HG03378 (cell line): ENCODE results near the gene COL16A1.
A peak's percentile ranks its signal among the peaks of the same experiment; 100 is the strongest.

ENCODE experiments used
- ATAC-seq: cut with Tn5 transposase; IDR thresholded peaks from one replicate; pipeline ENCODE4 v1.9.1; 2021; ENCODE audit warnings: mild to moderate bottlenecking, moderate library complexity; ENCODE audit not compliant: unreplicated experiment

The COL16A1 gene

DNA sequence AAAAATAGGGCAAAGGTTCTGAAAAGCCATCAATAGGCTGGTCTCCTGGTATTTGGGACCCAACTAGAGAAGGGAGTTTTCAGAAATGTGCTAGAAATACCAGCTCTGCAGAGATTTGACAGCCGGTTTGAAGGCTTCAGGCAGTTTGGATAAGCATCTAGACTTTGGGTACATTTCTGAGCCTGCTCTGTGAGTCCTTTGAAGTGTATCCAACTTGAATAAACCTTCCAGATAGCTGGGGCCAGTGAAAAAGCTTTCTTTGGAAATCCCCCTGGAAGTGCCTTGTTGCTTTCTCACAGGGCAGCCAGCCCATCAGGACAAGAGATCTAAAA is 52.8 kb downstream of the COL16A1 start:
- no peak for ATAC-seq

- no peak for ATAC-seq
Observed at GRCh38 chr1:31650161-31651088, 53.4 kb downstream of the COL16A1 start.

DNA sequence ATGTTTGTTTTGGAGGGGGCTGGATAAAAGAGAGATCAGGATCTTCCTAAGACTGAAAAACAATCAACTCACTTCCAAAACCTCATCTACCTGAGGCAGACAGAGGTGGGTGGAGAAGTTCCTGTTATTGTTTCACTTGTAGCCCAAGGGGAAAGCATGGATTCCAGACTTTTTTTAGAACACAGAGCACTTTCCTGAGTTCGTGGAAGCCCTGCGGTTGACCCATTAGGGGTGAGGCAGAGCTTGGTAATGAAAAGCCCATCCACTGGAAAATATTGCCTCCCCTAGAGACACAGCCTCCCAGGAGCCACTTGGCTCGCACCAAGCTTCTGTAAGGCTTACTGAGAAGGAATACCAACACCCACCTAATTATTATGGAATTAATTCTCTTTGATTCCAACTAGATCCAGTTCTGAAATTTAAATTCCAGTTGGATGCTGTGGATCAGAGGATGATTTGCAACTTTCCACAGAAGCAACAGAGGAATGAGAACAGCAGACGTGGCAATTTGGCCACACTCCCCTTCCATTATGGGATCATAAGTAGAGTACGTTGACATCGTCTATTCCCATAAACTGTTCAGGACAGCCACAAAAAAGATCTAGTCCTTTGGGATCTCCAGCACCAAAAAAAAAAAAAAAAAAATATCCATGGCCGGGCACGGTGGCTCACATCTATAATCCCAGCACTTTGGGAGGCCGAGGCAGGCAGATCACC is 55.0 kb downstream of the COL16A1 start:
- ATAC-seq, result no peak

DNA sequence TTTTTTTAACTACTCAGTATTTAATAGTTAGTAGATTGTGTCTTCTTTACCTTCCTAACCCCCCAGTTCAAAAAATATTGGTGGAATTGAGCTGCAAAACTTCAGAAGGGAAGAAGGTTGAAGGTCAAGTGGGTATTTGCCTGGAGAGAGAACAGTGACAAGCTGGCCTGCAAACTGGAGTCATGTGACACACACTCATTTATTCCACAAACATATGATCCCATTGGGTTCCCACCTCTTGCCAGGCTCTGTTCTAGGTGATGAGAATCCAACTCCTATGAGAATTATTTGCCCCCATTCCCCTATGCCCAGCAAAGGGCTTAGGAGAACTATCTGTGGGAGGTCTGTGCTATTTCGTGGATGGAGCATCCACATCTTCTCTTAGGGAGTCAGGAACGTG is 55.6 kb downstream of the COL16A1 start:
- ATAC-seq, result no peak

- no peak for ATAC-seq
Observed at GRCh38 chr1:31647106-31647505, 56.7 kb downstream of the COL16A1 start.

DNA sequence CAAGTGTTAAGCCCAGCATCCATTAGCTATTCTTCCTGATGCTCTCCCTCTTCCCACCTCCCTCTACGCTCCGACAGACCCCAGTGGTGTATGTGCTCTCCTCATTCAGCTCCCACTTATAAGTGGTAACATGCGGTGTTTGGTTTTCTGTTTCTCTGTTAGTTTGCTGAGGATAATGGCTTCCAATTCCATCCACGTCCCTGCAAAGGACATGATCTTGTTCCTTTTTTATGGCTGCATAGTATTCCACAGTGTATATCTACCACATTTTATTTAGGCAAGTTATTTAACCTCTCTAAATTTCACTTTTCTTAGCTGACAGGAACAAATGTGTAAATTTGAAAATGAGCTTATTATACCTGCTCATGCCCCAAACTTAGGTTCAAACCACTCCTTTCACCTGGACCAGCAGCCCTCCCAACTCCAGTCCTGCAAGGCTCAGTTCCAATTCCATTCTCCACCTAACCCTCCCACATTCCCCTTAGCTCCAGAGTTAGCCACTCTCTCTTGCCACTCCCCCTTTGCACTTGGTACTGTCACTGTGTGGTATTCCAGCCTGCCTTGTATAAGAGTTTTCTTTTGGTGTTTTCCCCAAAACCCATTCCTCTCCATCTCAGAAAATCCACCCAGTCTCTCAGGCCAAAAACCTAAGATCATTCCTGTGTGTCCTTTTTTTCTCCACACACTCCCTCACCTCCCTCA is 57.4 kb downstream of the COL16A1 start:
- ATAC-seq, result no peak

DNA sequence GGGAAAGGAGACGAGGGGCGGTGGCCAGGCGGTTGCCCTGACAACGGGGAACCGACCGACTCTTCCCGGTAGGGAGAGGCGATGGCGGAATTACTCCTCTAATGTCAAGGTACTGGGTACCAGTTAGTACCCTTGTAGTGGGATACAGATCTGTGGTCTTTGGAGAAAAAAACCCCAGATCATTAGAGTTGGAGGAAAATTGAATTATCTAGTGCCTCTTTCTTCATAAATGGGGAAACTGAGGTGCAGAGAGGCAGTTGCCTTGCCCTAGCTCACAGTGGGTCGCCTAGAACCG is 58.6 kb downstream of the COL16A1 start:
- no peak for ATAC-seq

- ATAC-seq, result peak; percentile 79
Observed at GRCh38 chr1:31644560-31645273, 59.1 kb downstream of the COL16A1 start, which contains the start of gene PEF1. Gene PEF1 (minus strand): TSS chr1:31644876. CDS start chr1:31644864, 12 bp downstream.

GRCh38 chr1:31643976-31644559 is 59.7 kb downstream of the COL16A1 start:
- ATAC-seq, result no peak

- ATAC-seq, result no peak
Observed at GRCh38 chr1:31642897-31643296, 60.9 kb downstream of the COL16A1 start.

GRCh38 chr1:31642366-31642765 is 61.5 kb downstream of the COL16A1 start:
- no peak for ATAC-seq

DNA sequence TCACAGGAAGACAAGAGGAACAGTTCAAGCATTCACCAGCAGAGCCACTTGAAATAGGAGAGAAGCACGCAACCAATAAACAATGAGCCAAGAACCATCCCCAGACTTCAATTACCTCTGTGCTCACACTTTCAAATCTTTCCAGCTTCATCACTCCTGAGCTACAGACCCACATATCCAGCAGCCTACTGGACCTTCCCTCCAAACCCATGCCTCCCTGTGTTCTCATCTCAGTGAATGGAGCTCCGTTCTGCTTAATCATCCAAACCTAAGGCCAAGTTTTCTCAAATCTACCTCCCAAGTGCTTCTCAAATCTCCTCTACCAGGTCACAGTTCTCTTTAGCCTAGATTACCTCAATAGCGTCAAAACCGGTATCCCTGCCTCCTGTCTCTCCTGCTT is 62.9 kb downstream of the COL16A1 start:
- no peak for ATAC-seq

- no peak for ATAC-seq
Observed at GRCh38 chr1:31640179-31640578, 63.6 kb downstream of the COL16A1 start.

GRCh38 chr1:31639543-31639942 is 64.3 kb downstream of the COL16A1 start:
- no peak for ATAC-seq

GRCh38 chr1:31637915-31638673 is 65.7 kb downstream of the COL16A1 start:
- no peak for ATAC-seq

GRCh38 chr1:31633117-31633516 is 70.7 kb downstream of the COL16A1 start:
- no peak for ATAC-seq

DNA sequence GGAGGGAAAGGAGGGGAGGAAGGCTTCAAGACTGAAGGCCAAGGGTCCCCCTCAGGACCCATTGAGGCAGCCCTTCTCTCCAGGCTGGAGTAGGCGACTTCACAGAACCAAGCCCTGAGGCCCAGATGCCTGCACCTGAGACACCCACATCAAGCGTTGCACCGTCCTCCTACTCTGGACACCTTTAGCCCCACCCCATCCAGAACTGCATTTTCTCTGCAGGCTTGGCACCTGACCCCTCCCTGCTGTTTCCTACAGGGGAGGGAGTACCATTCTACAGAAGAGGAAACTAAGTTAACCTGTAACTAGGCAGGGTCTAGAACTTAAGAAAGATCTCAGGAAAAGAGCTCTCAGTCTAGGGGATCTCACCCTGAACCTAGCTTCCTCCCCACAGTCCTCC is 71.2 kb downstream of the COL16A1 start:
- no peak for ATAC-seq

GRCh38 chr1:31628931-31629556 is 74.8 kb downstream of the COL16A1 start:
- ATAC-seq, result no peak

- ATAC-seq, result no peak
Observed at GRCh38 chr1:31627930-31628559, 75.8 kb downstream of the COL16A1 start.
